ENCODE results near the gene MAML3.

Gene MAML3

DNA sequence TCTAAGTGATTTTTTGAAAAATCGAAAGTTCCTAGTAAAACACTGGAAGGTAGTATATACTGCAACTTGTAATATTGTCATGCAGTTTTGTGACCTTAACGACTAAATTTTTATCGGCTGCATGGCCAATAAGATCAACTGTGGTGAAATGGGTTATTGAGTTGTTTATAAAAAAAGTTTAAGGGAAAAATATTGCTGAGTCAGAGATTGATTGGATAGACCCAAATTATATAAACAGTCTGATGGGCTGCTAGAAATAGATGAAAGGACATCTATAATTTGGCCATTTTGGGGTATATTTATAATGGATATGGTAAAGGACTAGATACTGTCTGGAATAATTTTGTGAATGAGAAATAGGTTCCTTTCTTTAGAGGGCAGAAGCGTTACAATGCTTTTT, 432.2 kb downstream of the MAML3 start:
- no peak for DNase-seq (ENCODE audit: low read depth)

DNA sequence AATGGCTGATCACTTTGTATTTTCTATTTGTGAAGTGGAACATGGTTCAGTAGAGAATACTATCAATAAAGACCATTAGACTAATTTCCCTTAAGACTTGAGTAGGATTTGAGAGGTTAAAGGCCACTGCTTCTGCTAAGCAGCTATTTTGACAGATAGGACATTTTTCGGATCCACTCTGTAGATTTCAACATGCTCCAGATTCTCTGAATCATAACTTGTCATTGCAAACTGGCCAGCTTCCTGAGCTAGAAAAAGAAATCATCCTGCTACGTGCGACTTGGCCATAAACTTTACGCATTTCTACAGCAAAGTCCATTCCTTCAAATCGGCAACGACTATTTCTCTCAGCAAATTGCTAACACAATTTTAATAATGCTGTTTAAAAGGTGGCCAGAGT, 433.2 kb downstream of the MAML3 start:
- peak; percentile 69 for DNase-seq (ENCODE audit: low read depth)

DNA sequence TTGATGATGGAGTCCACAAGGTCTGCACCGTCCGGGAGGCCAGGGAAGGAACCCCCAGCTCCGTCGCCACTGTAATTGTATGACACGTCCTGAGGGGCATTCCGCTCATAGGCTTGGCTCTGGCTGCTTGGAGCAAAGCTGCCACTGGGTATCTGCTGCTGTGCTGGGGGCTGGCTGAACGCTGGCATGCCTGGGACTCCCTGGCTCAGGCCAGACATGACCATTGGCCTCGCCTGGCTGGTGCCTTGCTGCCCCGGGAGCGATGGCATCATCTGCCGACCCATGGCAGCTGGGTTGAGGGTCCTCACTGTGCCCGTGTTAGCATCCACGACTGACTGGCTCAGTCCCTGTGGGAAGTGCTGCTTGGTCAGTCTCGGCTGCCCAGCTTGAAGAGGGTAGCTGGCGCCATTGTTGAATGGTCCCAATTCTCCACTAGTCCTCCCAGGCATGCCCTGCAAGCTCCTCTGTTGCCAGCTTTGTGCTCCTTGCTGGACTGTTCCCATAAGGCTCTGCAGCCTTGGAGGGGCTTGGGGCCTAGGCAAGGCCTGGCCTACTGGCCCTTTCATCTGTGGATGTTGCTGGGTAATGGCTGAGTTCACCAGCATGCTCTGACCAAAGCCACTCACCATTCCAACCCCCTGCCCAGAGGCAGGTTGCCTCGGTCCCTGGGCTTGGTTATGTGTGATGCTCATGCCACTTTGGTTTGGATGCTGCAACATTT, 434.4 kb downstream of the MAML3 start:
- no peak for DNase-seq (ENCODE audit: low read depth)

DNA sequence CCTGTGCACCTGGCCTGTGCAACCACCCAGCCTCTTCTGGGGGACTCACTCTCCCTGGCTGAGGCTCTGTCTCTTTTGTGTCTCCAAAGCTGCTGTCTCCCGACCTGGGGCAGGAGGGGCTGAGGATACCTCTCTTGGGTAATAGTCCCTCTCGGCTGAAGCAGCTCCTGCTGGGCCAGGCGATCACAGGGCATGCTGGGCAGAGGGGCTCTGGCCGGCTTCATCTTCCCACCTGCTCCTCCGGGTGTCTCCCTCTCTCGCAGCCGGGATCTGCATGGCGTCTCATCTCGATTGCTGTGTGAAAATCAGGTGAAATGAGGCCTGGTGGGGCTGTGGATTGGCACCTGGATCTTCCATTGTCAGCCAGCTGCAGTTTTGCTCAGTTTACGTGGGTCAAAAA, 435.2 kb downstream of the MAML3 start:
- DNase-seq (ENCODE audit: low read depth), result no peak

DNA sequence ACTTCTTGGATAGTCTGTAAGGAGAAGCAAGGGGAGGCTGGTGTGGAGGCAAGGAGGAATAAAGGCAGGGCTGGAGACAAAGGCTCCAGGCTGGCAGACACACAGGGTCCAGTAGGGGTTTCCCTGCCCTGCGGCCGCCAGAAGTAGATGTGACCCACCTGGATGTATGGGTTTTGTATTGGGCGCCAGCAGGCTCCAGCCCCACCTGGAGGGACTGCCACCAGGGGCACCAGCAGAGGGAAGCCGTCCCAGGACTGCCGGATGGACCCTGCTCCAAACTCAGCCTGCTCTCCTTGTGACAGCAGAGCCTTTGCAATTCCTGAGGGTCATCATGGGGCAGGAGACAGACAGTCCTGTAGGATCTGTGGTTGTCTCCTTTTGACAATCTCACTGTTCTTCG, 435.6 kb downstream of the MAML3 start:
- no peak for DNase-seq (ENCODE audit: low read depth)

DNA sequence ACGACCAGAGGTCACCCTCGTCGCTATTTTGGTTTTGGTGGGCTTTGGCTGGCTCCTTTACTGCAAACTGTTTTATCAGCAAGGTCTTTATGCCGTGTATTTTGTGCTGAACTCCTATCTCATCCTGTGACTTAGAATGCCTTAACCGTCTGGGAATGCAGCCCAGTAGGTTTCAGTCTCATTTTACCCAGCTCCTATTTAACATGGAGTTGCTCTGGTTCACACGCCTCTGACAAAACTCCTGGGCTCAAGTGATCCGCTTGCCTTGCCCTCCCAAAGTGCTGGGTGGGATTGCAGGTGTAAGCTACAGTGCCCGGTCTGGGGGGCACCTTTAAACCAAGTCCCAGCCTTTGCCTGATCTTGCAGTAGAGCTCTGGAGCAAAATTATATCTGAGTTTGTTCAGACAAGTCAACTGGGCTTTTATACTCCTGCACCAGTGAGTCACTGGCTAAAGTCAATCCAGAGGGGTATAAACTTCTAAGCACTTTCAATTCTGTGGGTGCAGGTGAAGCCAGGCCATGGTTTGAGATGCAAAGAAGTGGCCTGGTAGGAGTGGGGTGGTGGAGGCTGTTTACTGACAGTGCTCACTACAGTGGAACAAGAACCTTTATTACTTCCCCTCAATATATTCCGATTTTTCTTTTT, 438.1 kb downstream of the MAML3 start:
- DNase-seq (ENCODE audit: low read depth), result peak; percentile 35

DNA sequence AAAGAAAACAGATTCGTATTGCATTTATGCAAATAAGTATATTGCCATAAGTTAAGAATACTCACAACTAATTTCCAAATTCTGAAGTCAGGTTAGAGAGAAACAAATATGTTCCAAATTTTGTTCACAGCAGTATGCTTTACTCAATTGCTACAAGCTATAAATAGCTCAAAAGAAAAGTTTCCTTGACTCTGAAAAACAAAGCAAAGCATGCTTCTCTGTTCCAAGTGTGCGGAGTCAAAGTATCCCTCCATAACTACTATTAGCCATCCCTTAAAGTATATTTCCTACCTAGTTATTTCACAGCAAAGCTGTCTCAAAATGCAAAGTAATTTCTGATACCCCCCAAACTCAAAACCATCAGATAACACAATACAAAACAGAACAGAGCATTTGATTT, 441.1 kb downstream of the MAML3 start:
- no peak for DNase-seq (ENCODE audit: low read depth)

DNA sequence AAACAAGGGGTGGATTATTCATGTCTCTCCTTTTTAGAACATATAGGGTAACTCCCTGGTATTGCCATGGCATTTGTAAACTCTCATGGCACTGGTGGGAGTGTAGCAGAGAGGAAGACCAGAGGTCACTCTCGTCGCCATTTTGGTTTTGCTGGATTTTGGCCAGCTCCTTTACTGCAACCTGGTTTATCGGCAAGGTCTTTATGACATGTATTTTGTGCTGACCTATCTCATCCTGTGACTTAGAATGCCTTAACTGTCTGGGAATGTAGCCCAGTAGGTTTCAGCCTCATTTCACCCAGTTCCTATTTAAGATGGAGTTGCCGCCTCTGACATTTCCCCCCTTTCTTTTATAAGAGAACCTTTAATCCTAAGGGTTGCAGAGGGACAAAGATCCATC, 442.5 kb downstream of the MAML3 start:
- peak; percentile 79 for DNase-seq (ENCODE audit: low read depth)

DNA sequence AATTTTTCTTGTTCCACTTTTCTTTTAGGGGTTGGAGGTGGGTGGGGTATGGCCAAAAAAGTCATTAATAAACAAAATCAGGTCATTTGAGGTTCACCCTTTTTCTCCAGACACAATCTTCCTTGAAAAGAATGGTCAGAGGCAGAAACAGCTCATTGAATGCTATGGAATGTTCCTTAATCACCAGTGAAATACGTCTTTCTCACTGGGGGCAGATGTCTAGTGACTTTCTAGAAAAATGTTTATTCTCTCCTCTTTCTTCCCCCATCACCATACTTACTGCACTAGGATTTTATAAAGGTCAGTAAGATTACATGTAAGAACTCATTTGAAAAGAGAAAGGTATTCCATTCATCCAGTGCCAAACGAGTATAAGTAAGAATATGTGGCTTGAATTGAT, 443.9 kb downstream of the MAML3 start:
- peak; percentile 58 for DNase-seq (ENCODE audit: low read depth)

DNA sequence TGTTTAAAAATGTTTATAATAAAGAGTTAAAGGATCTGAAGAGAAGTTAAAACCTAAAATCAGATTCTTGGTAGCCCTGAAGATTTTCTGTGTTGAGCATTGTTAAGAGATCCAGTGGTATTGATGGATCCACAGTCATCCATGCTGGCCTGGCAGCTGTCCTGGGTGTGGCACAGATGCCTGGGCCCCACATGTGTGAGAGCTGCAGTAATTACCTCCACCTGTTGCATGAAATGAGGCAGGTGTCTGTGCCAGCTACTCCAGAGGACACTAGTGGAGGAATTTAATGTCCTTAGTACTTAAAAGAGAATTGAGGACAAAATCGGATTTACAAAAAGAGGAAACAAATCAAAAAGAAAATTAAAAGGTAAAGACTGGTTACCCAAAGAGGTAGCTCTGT, 444.3 kb downstream of the MAML3 start:
- DNase-seq (ENCODE audit: low read depth), result no peak

DNA sequence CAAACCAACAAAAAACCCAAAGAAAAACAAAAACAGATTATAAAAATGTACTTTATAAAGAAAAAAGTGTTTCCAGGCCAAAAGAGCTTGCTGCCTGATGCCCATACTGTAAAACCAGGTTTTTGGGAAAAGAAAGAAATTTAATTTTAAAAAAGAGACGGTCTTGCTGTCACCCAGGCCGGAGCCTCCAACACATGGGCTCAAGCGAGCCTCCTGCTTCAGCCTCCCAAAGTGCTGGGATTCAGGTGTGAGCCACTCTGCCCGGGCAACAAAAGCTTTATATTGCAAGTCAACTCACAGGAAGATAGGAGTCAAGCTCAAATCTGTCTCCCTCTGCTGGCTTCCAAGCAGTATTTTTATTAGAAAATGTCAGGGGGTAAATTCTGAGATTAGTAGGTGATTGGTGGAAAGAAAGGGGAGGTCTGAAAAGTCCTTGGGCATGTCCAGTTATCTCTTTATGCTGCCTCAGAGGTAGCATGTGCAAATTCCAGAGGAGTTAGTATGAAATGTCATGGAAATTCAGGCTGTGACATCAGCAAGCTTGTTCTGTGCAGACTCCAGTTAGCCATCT, 449.0 kb downstream of the MAML3 start:
- peak; percentile 72 for DNase-seq (ENCODE audit: low read depth)

DNA sequence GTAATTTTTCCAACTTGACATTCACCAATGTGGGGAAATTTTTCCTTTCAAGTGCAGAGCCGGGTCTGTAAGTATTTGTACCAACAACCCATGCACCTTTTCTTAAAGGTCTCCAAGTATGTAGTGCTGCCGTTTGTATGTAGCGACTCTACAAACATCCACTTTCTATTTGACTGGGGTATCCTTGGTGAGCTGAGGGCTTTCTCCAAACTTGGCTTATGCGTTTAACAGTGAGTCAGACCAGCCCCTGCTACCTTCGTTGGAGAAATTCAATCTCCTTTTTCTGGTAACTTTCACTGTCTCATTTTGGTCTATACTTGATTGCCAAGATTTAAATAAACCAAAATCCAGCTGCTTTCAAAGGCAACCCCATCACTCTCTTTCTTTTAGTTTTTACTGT, 453.4 kb downstream of the MAML3 start:
- DNase-seq (ENCODE audit: low read depth), result no peak

DNA sequence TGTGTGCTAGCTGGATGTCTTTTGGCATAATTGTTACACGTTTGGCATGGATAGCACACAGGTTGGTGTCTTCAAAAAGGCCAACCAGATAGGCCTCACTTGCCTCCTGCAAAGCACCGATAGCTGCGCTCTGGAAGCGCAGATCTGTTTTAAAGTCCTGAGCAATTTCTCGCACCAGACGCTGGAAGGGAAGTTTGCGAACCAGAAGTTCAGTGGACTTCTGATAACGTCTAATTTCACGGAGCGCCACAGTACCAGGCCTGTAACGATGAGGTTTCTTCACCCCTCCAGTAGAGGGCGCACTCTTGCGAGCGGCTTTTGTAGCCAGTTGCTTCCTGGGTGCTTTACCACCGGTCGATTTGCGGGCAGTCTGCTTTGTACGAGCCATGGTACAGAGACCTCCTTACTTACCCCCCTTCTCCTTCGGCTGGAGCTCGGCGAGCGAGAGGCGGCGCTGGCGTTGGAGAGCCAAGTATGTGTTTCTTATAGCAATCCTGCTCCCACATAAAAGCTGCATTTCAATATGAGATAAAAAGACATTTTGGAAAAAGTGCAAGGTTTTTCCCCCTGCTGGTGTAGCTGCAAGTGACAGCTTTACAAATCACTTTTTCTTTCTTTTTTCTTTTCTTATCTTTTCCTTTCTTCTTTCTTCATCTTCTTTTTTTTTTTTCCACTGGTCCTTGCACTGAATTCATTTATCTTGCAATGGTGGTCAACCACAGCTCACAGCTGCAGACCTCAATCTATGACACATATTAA, 455.6 kb downstream of the MAML3 start:
- DNase-seq (ENCODE audit: low read depth), result peak; percentile 81

DNA sequence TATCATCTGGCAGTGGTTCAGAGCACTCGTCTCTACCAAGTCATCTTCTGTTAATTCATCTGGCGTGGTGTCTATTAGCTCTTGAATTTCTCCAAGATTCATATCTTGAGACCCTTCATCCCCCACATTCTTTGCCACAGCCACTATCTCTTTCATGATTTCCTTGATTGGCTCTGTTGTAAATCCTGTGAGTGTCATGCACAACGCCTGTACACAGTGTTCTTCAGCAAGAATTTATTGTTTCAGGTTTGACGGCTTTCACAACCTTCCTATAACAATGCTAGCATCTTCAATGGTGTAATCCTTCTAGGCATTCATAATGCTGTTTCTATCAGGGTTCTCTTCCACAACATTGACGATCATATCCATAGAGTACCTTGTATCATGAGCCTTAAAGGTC, 457.5 kb downstream of the MAML3 start:
- DNase-seq (ENCODE audit: low read depth), result peak; percentile 95

DNA sequence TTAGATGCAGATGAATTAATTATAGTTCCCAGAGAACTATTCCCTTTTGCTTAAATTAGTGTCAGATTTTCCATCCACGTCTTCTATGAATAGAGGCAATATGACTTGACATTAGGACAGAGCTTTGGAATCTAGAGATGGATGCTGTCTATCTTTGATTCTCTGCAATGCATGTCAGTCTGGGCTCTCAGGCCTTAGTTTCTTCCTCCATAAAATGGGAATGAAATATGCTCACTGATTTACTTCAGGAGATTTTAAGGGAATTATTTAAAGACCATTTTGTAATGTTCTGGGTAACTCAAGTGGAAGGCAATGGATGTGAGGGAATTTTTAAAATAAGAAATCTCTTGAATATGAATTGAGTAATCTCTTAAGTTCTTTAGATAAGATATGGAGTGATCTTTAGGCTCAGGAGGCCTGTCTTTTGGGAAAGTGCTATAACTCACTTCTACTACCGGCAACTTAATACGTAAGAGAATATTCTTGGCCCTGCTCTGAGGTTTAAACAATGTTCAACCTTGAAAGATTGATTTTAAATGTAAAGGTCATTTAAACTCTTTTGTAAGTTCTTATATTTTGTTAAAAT, 459.4 kb downstream of the MAML3 start:
- DNase-seq (ENCODE audit: low read depth), result peak; percentile 81

DNA sequence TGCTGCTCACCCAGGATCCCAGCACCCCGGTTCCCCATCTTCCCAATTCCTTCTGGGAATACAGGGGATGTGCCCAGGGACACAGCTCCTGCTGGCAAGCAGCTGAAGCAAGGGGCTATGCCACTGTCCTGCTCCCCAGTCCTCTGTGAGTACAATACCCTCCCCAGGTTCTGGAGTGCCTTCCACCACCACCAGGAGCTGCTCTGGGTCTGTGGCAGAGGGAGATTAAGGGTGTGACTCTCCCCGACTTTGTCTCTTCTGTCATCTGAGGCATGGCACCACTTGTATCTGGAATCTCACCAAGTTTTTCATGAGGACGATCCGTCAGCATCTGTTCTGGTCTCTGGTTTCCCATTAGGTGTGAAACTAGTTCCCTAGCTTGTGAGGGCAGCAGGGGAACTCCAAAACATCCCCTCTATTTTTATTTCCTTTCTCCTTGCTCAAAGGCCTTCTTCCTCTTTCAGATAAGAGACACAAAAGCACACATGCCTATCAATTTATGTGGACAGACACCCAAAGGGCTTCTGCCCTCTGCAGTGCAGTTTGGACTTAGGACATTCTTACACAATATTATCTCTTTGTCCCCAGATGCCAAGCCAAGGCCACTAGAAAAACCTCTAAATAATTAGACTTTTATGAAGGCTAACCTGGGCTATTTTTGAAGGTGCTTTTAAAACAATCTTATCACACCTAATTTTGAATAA, 461.5 kb downstream of the MAML3 start:
- DNase-seq (ENCODE audit: low read depth), result no peak

DNA sequence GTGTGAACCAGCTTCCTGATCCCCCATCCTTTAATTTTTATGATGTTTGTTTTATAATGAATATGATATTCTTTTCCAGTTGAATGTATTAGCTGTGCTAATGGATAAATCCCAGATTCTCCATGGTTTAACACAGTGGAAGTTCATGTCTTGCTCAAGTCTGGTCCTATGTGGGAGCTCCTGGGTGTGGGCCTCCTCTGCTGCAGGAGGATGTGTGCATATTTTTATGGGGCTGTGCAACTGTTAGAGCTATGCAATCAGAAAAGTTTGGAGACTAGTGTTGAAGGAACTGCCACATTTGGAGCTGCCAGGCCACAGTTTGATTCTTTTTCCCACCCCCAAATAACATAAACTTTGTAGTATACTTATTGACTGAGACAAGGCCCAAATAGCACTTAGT, 463.6 kb downstream of the MAML3 start:
- no peak for DNase-seq (ENCODE audit: low read depth)

DNA sequence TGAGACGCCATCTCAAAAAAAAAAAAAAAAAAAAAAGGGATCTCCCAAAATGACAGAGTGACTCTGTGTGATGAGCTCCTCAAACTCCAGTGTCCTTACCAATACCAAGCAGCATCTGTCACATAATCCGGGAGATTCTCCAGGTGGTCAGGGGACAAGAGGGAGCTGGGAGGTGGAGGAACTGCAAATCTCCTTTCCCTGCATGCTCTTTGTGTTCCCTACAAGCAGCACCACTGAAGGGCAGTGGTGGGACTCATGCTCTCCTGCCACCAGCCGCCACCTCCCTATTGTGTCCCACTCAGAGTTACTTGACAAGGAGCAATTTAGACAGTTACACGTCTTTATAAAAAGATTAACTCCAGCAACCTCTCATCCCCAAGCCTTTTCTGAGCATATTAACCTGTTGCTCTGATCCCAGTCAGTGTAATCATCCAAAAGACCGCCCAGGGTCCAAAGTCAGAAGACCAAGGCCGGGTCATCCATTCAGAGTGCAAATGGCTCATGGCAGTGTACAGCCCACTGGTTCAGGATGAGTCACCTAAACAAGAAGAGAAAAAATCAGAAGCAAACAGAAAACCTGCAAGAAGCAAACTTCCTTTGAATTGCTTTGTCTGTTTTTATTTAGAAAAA, 464.8 kb downstream of the MAML3 start:
- peak; percentile 44 for DNase-seq (ENCODE audit: low read depth)

DNA sequence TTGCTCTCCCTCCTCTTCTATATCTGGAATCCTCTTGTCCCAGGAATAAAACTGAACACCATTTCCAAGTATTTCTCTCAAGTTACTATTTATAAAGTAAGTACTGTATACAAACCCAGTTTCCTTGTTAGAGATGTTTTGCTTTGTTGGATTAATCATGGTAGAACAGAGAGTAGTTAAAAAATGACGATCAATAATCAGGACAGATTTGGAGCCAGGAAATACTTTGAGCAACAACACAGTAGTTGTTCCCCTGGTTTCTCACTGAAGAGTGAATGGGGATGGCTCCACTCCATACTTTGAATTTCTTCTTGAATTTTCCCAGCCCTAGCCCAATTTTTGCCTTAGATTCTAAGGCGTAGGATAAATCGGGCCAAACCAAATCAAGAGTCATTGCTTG, 467.0 kb downstream of the MAML3 start:
- no peak for DNase-seq (ENCODE audit: low read depth)

DNA sequence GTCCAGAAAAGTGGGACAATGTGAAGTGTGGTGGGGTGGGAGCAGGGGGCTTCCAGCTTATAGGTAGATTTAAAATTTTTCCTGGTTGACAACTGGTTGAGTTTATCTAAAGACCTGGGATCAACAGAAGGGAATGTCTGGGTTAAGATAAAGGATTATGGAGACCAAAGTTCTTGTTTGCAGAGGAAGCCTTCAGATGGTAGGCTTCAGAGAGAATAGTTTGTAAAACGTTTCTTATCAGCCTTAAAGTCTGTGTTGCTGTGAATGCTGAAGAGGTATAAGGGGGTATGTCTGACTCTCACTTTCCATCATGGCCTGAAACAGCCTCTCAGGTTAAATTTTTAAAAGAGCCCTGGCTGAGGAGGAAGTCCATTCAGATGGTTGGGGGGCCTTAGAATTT, 467.9 kb downstream of the MAML3 start:
- no peak for DNase-seq (ENCODE audit: low read depth)

DNA sequence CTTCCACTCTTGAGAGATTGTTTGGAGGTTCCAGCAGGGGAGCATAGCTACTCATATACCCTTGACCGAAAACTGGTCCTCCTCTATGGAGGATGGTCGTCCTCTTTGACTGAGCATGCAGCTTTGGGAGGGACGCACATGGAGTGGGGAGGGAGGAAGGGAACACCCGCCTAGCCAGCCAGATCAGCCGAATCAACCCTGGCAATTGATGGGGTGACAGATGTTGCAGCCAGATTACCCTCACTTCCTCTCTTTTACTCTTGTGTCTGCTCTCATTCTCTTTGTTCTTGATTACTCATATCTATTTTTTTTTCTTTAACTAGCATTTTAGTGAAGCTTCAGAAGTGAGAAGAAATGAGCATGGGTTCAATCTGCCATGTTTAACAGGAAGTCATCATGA, 468.8 kb downstream of the MAML3 start:
- DNase-seq (ENCODE audit: low read depth), result no peak
